NCI-H774 (cell line): ENCODE results near the gene C13orf46.

Experiments
- DNase-seq: peaks from one replicate; lab custom pipeline; 2025; lab: John Stamatoyannopoulos, UW

C13orf46 gene

GRCh38 chr13:114009590-114010400, 35.9 kb upstream of the C13orf46 start:
- no peak for DNase-seq

DNA sequence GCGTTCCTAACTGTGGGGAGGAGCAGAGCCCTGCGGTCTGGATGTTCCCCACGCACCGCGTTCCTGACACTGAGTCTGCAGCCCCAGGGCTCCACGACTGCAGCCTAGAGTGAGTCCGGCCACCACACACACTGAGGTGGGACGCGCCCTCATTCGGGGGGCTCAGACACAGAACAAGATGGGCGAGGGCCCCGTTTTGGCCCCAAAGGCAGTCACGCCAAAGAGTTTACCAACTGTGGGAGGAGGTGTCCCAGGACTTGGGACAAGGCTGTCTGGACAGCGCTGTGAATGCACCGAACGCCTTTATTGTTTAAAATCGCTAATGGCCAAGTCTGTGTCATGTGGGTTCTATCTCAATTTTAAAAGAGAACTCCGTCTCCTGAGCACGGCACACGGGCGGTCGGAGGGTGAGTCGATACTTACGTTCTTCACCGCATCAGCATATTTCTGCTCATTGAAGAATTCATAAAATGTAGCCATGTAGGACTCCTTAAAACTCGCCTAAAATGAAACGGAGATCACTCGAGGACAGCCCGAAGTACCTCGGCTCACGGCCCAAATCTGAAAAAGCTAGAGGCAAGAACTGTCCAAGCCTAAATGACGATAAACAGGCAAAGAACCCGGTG, 35.2 kb upstream of the C13orf46 start:
- DNase-seq = no peak

DNA sequence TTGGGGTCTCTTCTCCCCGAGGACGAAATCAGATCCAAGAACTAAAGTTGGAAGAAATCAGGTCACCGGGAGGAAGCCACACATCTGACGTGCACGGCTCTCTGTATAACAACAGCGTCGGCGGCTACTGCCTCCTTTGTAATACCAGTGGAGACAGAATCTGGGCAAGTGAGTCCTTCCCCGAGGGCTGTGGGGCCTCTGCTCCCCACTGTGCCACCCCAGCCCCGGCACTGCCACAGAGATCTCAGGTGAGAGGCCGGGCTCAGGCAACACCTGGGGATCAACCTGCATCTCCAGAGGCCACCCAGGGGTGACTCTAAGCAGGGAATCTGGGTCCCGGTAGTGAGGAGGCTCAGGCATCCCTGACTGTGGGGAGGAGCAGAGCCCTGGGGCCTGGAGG, 33.7 kb upstream of the C13orf46 start:
- DNase-seq = no peak

GRCh38 chr13:114005206-114005724, 31.4 kb upstream of the C13orf46 start:
- DNase-seq = no peak

- DNase-seq = no peak
These were observed 30.7 kb upstream of the C13orf46 start for GRCh38 chr13:114004420-114005205.

- no peak for DNase-seq
These were observed 29.0 kb upstream of the C13orf46 start for GRCh38 chr13:114002771-114003321.

GRCh38 chr13:114002009-114002544, 28.2 kb upstream of the C13orf46 start:
- DNase-seq = no peak

DNA sequence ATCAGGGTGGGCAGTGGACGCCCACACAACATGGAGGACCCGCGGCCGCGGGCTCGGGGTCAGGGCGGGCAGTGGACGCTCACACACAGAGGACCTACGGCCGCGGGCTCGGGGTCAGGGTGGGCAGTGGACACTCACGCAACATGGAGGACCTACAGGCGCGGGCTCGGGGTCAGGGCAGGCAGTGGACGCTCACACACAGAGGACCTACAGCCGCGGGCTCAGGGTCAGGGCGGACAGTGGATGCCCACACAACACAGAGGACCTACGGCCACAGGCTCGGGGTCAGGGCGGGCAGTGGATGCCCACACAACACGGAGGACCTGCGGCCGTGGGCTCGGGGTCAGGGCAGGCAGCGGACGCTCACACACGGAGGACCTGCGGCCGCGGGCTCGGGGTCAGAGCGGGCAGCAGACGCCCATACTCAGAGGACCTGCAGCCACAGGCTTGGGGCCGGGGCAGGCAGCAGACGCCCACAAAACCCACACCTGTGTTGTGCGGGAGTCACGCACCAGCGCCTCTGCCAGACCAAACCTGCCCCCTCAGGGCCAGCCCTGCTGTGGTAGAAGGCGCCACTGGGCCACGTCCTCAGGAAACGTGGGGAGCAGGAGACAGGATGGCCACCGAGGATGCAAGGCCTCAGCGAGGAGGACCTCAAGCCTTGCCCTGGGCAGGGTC, 27.6 kb upstream of the C13orf46 start:
- DNase-seq = no peak

DNA sequence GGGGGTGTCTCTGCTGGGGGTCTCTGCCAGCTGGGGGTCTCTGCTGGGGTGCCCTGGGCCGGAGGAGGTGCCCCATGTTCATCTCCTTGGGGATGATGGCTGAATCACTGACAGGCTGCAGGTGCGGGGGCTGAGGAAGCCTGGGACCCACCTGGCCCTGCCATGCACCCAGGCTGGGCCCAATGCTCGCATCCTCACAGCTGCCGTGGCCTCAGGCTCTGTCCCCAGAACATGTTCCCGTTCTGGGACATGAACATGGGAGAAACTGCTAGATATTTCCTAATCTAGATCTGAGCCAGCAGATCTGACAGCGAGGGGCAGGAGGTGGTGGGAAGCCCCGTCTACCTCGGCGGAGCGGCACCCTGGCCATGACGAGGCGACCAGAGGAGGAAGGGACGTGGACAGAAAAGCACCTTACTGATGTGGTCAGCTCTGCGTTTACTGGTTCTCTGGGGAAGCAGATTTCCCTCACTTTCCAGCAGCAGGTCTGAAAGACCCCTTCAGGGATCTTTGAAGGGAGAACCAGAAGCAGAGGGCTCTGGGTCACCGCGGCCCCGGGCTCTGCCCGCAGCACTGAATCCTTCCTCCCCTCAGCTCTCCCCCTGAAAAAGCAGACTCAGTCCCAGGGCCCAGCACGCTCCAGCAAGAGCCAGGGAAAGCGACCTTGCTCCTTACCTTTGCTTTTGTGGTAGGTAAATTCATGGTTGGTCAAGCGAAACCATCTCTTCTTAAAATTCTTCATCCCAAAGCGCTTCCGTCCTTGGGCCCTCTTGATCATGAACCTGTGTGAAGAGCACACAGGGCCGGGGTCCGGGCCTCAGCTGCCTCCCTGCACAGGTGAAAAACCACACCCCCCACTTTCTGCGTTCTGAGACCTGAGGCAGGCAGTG, 26.5 kb upstream of the C13orf46 start:
- no peak for DNase-seq

DNA sequence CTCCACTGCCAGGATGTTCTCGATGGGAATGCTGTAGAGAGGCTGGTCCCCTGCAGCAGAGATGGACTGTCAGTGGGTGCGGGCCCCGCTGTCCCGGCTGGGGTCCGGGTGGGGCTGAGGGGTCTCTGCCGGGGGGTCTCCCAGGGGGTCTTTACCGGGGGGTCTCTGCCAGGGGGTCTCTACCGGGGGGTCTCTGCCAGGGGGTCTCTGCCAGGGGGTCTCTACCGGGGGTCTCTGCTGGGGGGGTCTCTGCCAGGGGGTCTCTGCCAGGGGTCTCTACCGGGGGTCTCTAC, 25.7 kb upstream of the C13orf46 start:
- no peak for DNase-seq

- no peak for DNase-seq
These were observed 25.1 kb upstream of the C13orf46 start for GRCh38 chr13:113998781-113999617.

- DNase-seq = no peak
These were observed 24.2 kb upstream of the C13orf46 start for GRCh38 chr13:113997845-113998751.

GRCh38 chr13:113996912-113997745, 23.3 kb upstream of the C13orf46 start:
- DNase-seq = no peak

DNA sequence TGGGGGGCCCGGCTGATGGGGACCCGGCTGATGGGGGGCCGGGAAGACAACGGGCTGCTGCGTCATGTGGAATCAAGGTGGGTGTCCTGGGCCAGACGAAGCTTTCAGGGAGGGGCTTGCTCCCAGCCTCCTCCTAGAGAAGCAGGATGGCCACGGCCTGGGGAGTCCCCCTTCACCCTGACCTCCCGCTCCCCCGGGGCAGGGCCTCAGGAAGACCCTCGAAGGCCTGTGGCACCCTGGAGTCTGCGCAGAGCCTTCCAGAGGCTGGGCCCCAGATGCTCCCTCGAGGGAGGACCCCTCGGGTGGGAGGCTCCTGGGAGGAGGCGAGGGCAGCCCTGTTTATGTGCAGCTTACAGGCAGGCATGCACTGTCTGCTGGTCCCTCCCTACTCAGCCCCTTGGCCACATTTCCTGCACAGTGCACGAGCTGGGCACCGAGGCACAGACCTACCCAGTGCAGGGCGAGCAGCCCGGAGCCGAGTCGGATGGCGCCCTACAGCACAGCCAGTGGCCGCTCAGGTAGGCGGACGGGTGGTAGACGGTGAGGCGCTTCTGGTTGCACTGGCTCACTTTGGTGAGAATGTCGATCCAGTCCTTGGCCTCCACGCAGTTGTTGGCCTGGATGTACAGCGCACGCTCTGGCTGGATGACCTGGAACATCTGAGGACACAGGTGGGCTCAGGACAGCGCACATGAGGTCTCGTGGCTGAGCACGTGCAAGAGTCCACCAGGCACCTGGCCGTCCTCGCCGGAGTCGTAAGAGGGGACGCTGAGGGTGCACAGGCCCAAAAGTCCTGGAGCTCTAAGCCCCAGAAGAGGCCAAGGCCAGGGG, 22.4 kb upstream of the C13orf46 start:
- no peak for DNase-seq

DNA sequence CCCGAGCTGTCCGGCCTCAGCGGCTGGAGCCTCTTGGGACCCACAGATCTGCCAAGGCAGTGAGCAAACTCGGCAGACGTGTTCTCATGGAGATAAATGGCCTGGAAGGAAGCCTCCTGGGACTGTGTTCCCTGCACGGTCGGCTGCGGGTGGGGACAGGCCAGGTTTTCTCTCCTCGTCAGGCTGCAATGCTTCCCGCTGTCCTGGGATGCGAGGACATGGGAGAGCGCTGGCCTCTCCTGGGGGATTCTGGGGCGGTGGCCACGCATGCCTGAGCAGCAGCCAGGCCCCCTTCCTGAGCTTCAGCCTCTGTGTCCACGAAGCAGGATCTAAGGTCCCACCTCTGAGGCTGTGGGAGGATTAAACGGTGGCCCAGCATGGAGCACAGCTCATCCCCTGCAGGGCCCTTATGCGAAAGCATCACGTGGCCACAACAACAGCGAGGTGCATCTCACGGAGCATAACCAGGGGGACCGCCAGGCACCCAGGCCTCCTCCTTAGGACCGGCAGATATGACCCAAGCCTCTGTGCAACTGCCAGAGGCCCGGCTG, 21.2 kb upstream of the C13orf46 start:
- no peak for DNase-seq

DNA sequence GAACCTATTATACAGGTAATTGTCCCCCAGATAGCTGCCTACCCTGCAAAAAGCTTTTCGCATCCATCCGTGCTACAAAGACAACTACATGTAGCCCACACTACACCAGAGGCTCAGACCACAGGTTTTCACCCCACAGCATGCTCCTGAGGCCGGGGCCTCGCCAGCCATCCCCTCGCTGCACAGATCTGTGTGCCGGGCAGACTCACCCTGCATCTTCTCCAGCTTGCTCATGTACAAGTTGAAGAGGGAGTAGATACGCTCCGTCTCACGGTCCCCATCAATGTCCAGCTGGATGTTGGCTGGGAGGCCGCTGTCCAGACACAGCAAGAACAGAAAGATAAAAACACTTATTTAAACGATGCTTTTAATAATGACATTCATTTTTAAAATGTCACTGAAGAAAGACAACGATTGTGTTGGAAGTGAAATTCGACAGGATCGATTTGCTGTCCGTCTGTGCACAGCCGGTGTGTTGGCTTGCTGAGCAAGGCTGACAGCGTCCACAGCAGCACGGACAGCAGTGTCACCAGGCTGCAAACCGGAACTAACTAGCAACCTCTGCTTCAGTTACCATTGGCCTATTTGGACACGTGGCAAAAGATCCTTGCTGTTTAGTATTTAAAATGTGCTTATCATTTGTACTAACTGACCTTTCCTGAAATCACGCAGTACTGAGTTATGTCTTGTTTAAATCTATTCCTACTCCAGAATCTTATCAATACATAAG, 18.6 kb upstream of the C13orf46 start:
- DNase-seq = no peak
